Calu3 (cell line): ENCODE measurements around the gene GABBR1. TPM values are rescaled to one million over a fixed set of nuclear protein-coding genes. Genes with fewer than 3 reads are reported as not detected.

Experiments used
- BruUV-seq: library from RNA; stranded (reverse); fragments of 400-500 nt; replicated peaks from 2 replicates; lab custom pipeline; 2021; lab: Mats Ljungman, UMichigan
- CTCF ChIA-PET: fragments of 300-600 bp; sonication (Branson Sonifier 250); formaldehyde crosslinking; loops from one replicate; lab custom pipeline; 2022; ENCODE audit warnings: antibody characterized with exemption; lab: Charles Lee
- DNase-seq: peaks from one replicate; pipeline ENCODE4 v3.0.0; 2022
- H3K27ac Mint-ChIP-seq: one replicate; pipeline ENCODE4 v1.8.0; 2022; ENCODE audit warnings: mixed read lengths; ENCODE audit not compliant: unreplicated experiment
- H3K27me3 Mint-ChIP-seq: one replicate; pipeline ENCODE4 v1.8.0; 2022; ENCODE audit warnings: mixed read lengths; ENCODE audit not compliant: unreplicated experiment
- H3K36me3 Mint-ChIP-seq: one replicate; pipeline ENCODE4 v1.8.0; 2022; ENCODE audit warnings: mild to moderate bottlenecking, moderate library complexity, mixed read lengths; ENCODE audit not compliant: insufficient read depth, unreplicated experiment
- H3K4me1 Mint-ChIP-seq: one replicate; pipeline ENCODE4 v1.8.0; 2022; ENCODE audit warnings: mild to moderate bottlenecking, low read depth, mixed read lengths; ENCODE audit not compliant: unreplicated experiment
- H3K4me3 Mint-ChIP-seq: one replicate; pipeline ENCODE4 v1.8.0; 2022; ENCODE audit warnings: mild to moderate bottlenecking, low read depth, moderate library complexity, mixed read lengths; ENCODE audit not compliant: unreplicated experiment
- H3K9me3 Mint-ChIP-seq: one replicate; pipeline ENCODE4 v1.8.0; 2022; ENCODE audit warnings: low read depth, mixed read lengths; ENCODE audit not compliant: unreplicated experiment
- intact Hi-C: fragments of 100-400 bp; cut with micrococcal nuclease; formaldehyde crosslinking; loops from one replicate; pipeline ENCODE4 v1.10.0; 2022; ENCODE audit not compliant: unreplicated experiment
- total RNA-seq: library from RNA; stranded (reverse); gene quantifications from 2 replicates; pipeline ENCODE4 v1.2.3, GENCODE V29; 2022
- TF ChIP-seq, protein P1 (sequence below): fragments of 200-600 bp; IDR thresholded peaks from one replicate; pipeline ENCODE4 v1.8.0; 2022; ENCODE audit warnings: antibody characterized with exemption; ENCODE audit not compliant: unreplicated experiment

Gene GABBR1
- total RNA-seq, 1 experiment from 2014 or later: 42.2 TPM

DNA sequence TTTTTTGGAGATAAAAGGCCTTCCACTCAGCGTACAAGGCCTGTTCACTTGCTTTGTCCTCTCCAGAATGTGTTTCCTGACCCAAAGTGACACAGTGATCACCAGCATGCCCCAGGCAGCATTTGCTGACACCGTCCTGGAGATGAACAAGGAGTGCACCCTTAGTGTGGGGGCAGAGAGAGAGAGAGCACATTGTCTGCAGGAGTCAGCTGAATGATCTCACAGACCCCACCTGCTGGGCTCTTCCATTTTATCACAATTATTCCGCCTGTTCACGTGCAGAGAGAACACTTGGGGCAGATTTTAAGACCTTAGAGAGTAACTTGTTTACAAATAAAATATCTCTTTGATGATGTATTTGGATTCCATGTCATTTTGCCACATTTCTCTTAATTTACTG lies 122.8 kb downstream of the GABBR1 start:
- H3K27ac Mint-ChIP-seq: no peak overlapping the region
- H3K4me3 Mint-ChIP-seq: no peak overlapping the region
- peaks cover 1% of the 10 kb centered on the region for H3K4me1 Mint-ChIP-seq
- intact Hi-C loops: loop anchor here (10.0 kb wide), 1 partner anchor 95 kb away; the partner anchor contains the start of gene OR12D1
- TF ChIP-seq, protein P1, sequence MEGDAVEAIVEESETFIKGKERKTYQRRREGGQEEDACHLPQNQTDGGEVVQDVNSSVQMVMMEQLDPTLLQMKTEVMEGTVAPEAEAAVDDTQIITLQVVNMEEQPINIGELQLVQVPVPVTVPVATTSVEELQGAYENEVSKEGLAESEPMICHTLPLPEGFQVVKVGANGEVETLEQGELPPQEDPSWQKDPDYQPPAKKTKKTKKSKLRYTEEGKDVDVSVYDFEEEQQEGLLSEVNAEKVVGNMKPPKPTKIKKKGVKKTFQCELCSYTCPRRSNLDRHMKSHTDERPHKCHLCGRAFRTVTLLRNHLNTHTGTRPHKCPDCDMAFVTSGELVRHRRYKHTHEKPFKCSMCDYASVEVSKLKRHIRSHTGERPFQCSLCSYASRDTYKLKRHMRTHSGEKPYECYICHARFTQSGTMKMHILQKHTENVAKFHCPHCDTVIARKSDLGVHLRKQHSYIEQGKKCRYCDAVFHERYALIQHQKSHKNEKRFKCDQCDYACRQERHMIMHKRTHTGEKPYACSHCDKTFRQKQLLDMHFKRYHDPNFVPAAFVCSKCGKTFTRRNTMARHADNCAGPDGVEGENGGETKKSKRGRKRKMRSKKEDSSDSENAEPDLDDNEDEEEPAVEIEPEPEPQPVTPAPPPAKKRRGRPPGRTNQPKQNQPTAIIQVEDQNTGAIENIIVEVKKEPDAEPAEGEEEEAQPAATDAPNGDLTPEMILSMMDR: no peak
- no peak for DNase-seq
- H3K36me3 Mint-ChIP-seq: no peaks in the 10 kb centered on the region
- no TSS peak for BruUV-seq
- peaks cover 3% of the 10 kb centered on the region for H3K9me3 Mint-ChIP-seq
- H3K27me3 Mint-ChIP-seq: no peaks in the 10 kb centered on the region
- CTCF ChIA-PET: interaction anchor here (0.6 kb wide), 1 partner anchor 122 kb away, joined by 3 read pairs; no protein-coding TSS in a partner anchor

Other genes with a start within 250 kb of the GABBR1 start
- gene OR12D2, start 237.6 kb downstream of the GABBR1 start, total RNA-seq: not detected in 2 replicates
- gene OR12D1, start 218.3 kb downstream of the GABBR1 start, total RNA-seq: not detected in 2 replicates
- not detected in 2 replicates for gene OR10C1, start 193.9 kb downstream of the GABBR1 start, total RNA-seq
- gene OR11A1, start 176.1 kb downstream of the GABBR1 start, total RNA-seq: not detected in 2 replicates
- not detected in 2 replicates for gene OR2H1, start 176.0 kb downstream of the GABBR1 start, total RNA-seq
- gene MAS1L, start 145.2 kb downstream of the GABBR1 start, total RNA-seq: not detected in 2 replicates
- 74.0 and 82.8 TPM in 2 replicates for gene UBD, start 73.5 kb downstream of the GABBR1 start, total RNA-seq
- gene OR2H2, start 48.1 kb downstream of the GABBR1 start, total RNA-seq: not detected in 2 replicates
- not detected in 2 replicates for gene MOG, start 23.9 kb upstream of the GABBR1 start, total RNA-seq
- 0.83 TPM in 1 of 2 replicates, not detected in the other for gene ZFP57, start 48.0 kb upstream of the GABBR1 start, total RNA-seq
- 57.9 and 119 TPM in 2 replicates for gene HLA-F, start 90.3 kb upstream of the GABBR1 start, total RNA-seq
- 0.45 and 1.5 TPM in 2 replicates for gene HLA-G, start 194.6 kb upstream of the GABBR1 start, total RNA-seq